DMS153 treated with DMSO at 0.1 percent for 48 hours (cell line): ENCODE measurements around the gene DDX54.
"Not testable (repeated sequence)": the region's sequence is repeated elsewhere in the genome, so short reads cannot be mapped to it uniquely, and the experiment has no call there.

Source experiments
- DNase-seq: peaks from one replicate; lab custom pipeline; 2025; ENCODE audit not compliant: unreplicated experiment; lab: John Stamatoyannopoulos, UW

Gene DDX54

GRCh38 chr12:113221181-113221996 is 36.1 kb upstream of the DDX54 start, which contains the start of gene TPCN1:
Gene TPCN1, plus strand, starts transcription at chr12:113221464. Its CDS starts 5,389 bp downstream, at chr12:113226853.
- DNase-seq: peak; percentile 100

- no peak for DNase-seq
These were observed 35.4 kb upstream of the DDX54 start for GRCh38 chr12:113220593-113221180.

- DNase-seq: no peak
These were observed 30.7 kb upstream of the DDX54 start for GRCh38 chr12:113216027-113216426.

- no peak for DNase-seq
These were observed 29.7 kb upstream of the DDX54 start for GRCh38 chr12:113214895-113215400.

GRCh38 chr12:113211160-113211559 is 25.9 kb upstream of the DDX54 start:
- no peak for DNase-seq

- DNase-seq: no peak
These were observed 23.0 kb upstream of the DDX54 start for GRCh38 chr12:113208041-113208934.

- DNase-seq: no peak
These were observed 22.3 kb upstream of the DDX54 start for GRCh38 chr12:113207613-113208040.

- DNase-seq: not testable (repeated sequence)
These were observed 21.5 kb upstream of the DDX54 start for GRCh38 chr12:113206802-113207201.

- no peak for DNase-seq
These were observed 19.5 kb upstream of the DDX54 start for GRCh38 chr12:113204804-113205203.

- no peak for DNase-seq
These were observed 18.8 kb upstream of the DDX54 start for GRCh38 chr12:113203852-113204760.

GRCh38 chr12:113202300-113203075 is 17.2 kb upstream of the DDX54 start:
- DNase-seq: no peak

- no peak for DNase-seq
These were observed 16.2 kb upstream of the DDX54 start for GRCh38 chr12:113201187-113202177.

GRCh38 chr12:113200021-113200797 is 14.9 kb upstream of the DDX54 start:
- DNase-seq: no peak

- DNase-seq: no peak
These were observed 13.0 kb upstream of the DDX54 start for GRCh38 chr12:113198296-113198695.

- DNase-seq: no peak
These were observed 12.3 kb upstream of the DDX54 start for GRCh38 chr12:113197518-113198077.

- DNase-seq: peak; percentile 44
These were observed 11.7 kb upstream of the DDX54 start for GRCh38 chr12:113196990-113197389.

GRCh38 chr12:113196582-113196981 is 11.3 kb upstream of the DDX54 start:
- no peak for DNase-seq
